ENCODE results near the gene CLN5.

Gene CLN5

DNA sequence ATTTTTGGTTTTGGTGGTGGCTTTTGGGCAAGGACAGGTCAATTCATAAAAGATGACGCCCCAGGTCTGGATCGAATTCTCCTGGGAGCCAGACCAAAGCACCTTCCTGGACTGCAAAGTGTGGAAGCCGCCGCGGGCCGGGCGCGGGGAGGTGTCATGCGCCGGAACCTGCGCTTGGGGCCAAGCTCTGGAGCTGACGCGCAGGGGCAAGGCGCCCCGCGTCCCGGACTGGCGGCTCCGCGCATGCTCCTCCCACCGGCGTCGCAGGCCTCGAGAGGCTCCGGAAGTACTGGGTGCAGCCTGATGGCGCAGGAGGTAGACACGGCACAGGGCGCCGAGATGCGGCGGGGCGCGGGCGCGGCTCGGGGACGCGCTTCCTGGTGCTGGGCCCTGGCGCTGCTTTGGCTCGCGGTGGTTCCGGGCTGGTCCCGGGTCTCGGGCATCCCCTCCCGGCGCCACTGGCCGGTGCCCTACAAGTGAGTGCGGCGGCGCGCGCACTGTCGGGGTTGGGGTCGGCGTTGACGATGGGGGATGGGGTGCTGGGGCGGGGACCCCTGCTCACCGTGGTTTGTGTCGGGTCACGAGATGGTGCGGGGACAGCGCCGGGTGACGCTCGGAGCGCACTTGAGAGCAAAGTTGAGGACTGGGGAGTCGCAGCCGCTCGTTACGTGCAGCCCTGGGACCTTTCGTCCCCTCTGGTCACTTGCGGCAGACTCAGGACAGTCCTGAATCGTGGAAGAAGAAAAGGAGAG is at the start of gene CLN5:
Gene CLN5 (plus strand): TSS at position 286 of the 752 bp plus-strand sequence. CDS start 18 bp downstream, at position 304.
- H3K9me3 ChIP-seq (ENCODE audit: insufficient read depth, low read length), result no peaks in the 10 kb centered on the region
- TF ChIP-seq SUZ12 (IDR thresholded peaks at IDR 0.05; ENCODE audit: extremely low read depth, insufficient read depth, insufficient read length) (no peak), YY1 (IDR thresholded peaks at IDR 0.05; ENCODE audit: insufficient read depth, insufficient read length) (peak; percentile 23)
- peak within 1 kb of the TSS; percentile 67 for H3K4me3 ChIP-seq (ENCODE audit: insufficient read length, low read depth)
- H3K27me3 ChIP-seq (ENCODE audit: insufficient read depth, insufficient read length), result peaks cover 11% of the 10 kb centered on the region
- no peaks in the 10 kb centered on the region for H3K4me1 ChIP-seq (ENCODE audit: insufficient read depth, insufficient read length)
- peak within 1 kb of the TSS; percentile 84 for H3K9ac ChIP-seq (ENCODE audit: insufficient read length, low read depth)
- peak; percentile 83 for DNase-seq (ENCODE audit: low read depth, low spot score)
- peaks cover 7% of the 10 kb centered on the region for H3K36me3 ChIP-seq (ENCODE audit: insufficient read depth, insufficient read length, low read length)

- DNase-seq (ENCODE audit: low read depth, low spot score), result no peak
- no peak overlapping the region for H3K9ac ChIP-seq (ENCODE audit: insufficient read length, low read depth)
- H3K9me3 ChIP-seq (ENCODE audit: insufficient read depth, low read length), result no peaks in the 10 kb centered on the region
- H3K27me3 ChIP-seq (ENCODE audit: insufficient read depth, insufficient read length), result no peaks in the 10 kb centered on the region
- H3K4me1 ChIP-seq (ENCODE audit: insufficient read depth, insufficient read length), result no peaks in the 10 kb centered on the region
- TF ChIP-seq YY1 (IDR thresholded peaks at IDR 0.05; ENCODE audit: insufficient read depth, insufficient read length), result no peak
- no peak for TF ChIP-seq SUZ12 (IDR thresholded peaks at IDR 0.05; ENCODE audit: extremely low read depth, insufficient read depth, insufficient read length)
- TF ChIP-seq ZNF274 (IDR thresholded peaks at IDR 0.05; ENCODE audit: low read depth, low read length), result no peak
- H3K36me3 ChIP-seq (ENCODE audit: insufficient read depth, insufficient read length, low read length), result no peaks in the 10 kb centered on the region
- H3K4me3 ChIP-seq (ENCODE audit: insufficient read length, low read depth), result no peak overlapping the region
Observed at GRCh38 chr13:76942363-76942762, 49.5 kb upstream of the CLN5 start.

DNA sequence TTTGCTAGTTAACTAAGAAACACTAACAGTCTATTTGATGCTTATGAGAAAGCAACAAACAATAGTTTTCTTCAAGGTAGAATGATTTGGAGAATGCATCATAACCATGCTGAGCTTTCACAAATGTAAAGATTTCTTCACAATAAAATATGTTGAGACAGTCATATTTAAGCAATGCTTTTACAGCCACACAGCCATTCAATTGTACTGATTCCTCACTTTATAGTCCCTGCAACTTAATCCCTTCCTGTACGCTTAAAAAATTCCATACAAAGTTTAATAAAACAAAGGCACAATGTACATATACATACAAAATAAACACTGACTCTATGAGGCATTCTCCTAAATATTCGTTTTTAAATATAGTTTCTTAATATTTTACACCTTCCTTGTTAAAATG is 48.2 kb upstream of the CLN5 start:
- Histone ChIP-seq H3K4me1 (ENCODE audit: insufficient read depth, insufficient read length) (no peaks in the 10 kb centered on the region), H3K9me3 (ENCODE audit: insufficient read depth, low read length) (no peaks in the 10 kb centered on the region), H3K36me3 (ENCODE audit: insufficient read depth, insufficient read length, low read length) (no peaks in the 10 kb centered on the region), H3K27me3 (ENCODE audit: insufficient read depth, insufficient read length) (no peaks in the 10 kb centered on the region), H3K4me3 (ENCODE audit: insufficient read length, low read depth) (no peak overlapping the region), H3K9ac (ENCODE audit: insufficient read length, low read depth) (no peak overlapping the region)
- no peak for DNase-seq (ENCODE audit: low read depth, low spot score)
- TF ChIP-seq ZNF274 (IDR thresholded peaks at IDR 0.05; ENCODE audit: low read depth, low read length), result no peak
- TF ChIP-seq SUZ12 (IDR thresholded peaks at IDR 0.05; ENCODE audit: extremely low read depth, insufficient read depth, insufficient read length), result no peak
- TF ChIP-seq YY1 (IDR thresholded peaks at IDR 0.05; ENCODE audit: insufficient read depth, insufficient read length), result no peak

- DNase-seq (ENCODE audit: low read depth, low spot score), result no peak
- H3K4me1 ChIP-seq (ENCODE audit: insufficient read depth, insufficient read length), result no peaks in the 10 kb centered on the region
- no peak overlapping the region for H3K4me3 ChIP-seq (ENCODE audit: insufficient read length, low read depth)
- H3K36me3 ChIP-seq (ENCODE audit: insufficient read depth, insufficient read length, low read length), result no peaks in the 10 kb centered on the region
- no peaks in the 10 kb centered on the region for H3K27me3 ChIP-seq (ENCODE audit: insufficient read depth, insufficient read length)
- H3K9ac ChIP-seq (ENCODE audit: insufficient read length, low read depth), result no peak overlapping the region
- TF ChIP-seq ZNF274 (IDR thresholded peaks at IDR 0.05; ENCODE audit: low read depth, low read length), result no peak
- TF ChIP-seq SUZ12 (IDR thresholded peaks at IDR 0.05; ENCODE audit: extremely low read depth, insufficient read depth, insufficient read length), result no peak
- no peak for TF ChIP-seq YY1 (IDR thresholded peaks at IDR 0.05; ENCODE audit: insufficient read depth, insufficient read length)
- no peaks in the 10 kb centered on the region for H3K9me3 ChIP-seq (ENCODE audit: insufficient read depth, low read length)
Observed at GRCh38 chr13:76944456-76944855, 47.4 kb upstream of the CLN5 start.

DNA sequence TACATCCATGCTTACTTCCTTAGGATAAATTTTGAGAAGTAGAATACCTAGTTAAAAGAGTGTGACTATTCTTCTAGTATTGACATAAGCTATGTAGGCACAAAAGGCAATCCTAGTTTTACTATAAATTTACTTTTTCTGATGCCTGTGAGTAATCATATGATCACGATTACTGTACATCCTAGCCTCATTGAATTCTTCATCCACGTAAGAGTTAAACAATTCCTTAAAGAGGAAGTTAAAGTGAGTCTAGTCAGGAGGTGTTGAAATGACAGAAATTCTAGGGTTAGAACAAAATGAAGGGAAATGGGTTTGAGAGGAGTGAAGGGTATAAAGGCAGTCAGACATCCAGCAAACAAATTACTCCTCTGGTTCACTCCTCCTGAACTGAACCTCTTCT is 43.7 kb upstream of the CLN5 start, which contains the start of gene ACOD1:
Gene ACOD1 (plus strand): TSS at position 363 of the 400 bp plus-strand sequence. CDS start 48 bp downstream, outside the sequence.
- H3K4me1 ChIP-seq (ENCODE audit: insufficient read depth, insufficient read length), result no peaks in the 10 kb centered on the region
- no peak for TF ChIP-seq YY1 (IDR thresholded peaks at IDR 0.05; ENCODE audit: insufficient read depth, insufficient read length)
- TF ChIP-seq ZNF274 (IDR thresholded peaks at IDR 0.05; ENCODE audit: low read depth, low read length), result no peak
- TF ChIP-seq SUZ12 (IDR thresholded peaks at IDR 0.05; ENCODE audit: extremely low read depth, insufficient read depth, insufficient read length), result no peak
- H3K36me3 ChIP-seq (ENCODE audit: insufficient read depth, insufficient read length, low read length), result no peaks in the 10 kb centered on the region
- H3K9me3 ChIP-seq (ENCODE audit: insufficient read depth, low read length), result no peaks in the 10 kb centered on the region
- H3K27me3 ChIP-seq (ENCODE audit: insufficient read depth, insufficient read length), result no peaks in the 10 kb centered on the region
- no peak for DNase-seq (ENCODE audit: low read depth, low spot score)
- H3K4me3 ChIP-seq (ENCODE audit: insufficient read length, low read depth), result no peak within 1 kb of the TSS
- no peak within 1 kb of the TSS for H3K9ac ChIP-seq (ENCODE audit: insufficient read length, low read depth)

DNA sequence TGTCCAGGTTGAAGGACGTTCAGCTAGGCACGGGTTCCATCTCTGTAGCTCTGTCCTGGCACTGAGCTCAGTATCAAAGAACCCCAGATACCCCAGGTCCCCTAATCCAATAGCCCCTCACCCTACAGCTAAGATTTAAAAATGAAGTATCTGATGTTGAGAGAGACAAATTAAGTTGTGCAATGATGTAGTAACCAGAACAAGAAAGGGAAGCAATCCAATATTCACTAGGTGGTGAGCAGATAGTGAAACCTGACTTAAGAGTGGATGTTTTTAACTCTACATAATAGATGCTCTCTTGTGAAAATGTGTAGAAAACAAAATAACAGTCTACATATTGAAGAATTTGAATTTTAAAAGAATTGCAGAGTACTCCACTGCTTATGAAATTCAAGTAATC is 41.8 kb upstream of the CLN5 start:
- H3K36me3 ChIP-seq (ENCODE audit: insufficient read depth, insufficient read length, low read length), result no peaks in the 10 kb centered on the region
- TF ChIP-seq ZNF274 (IDR thresholded peaks at IDR 0.05; ENCODE audit: low read depth, low read length) (no peak), SUZ12 (IDR thresholded peaks at IDR 0.05; ENCODE audit: extremely low read depth, insufficient read depth, insufficient read length) (no peak), YY1 (IDR thresholded peaks at IDR 0.05; ENCODE audit: insufficient read depth, insufficient read length) (no peak)
- DNase-seq (ENCODE audit: low read depth, low spot score), result no peak
- no peak overlapping the region for H3K9ac ChIP-seq (ENCODE audit: insufficient read length, low read depth)
- no peaks in the 10 kb centered on the region for H3K4me1 ChIP-seq (ENCODE audit: insufficient read depth, insufficient read length)
- H3K9me3 ChIP-seq (ENCODE audit: insufficient read depth, low read length), result no peaks in the 10 kb centered on the region
- no peaks in the 10 kb centered on the region for H3K27me3 ChIP-seq (ENCODE audit: insufficient read depth, insufficient read length)
- no peak overlapping the region for H3K4me3 ChIP-seq (ENCODE audit: insufficient read length, low read depth)

- TF ChIP-seq SUZ12 (IDR thresholded peaks at IDR 0.05; ENCODE audit: extremely low read depth, insufficient read depth, insufficient read length) (no peak), YY1 (IDR thresholded peaks at IDR 0.05; ENCODE audit: insufficient read depth, insufficient read length) (no peak), ZNF274 (IDR thresholded peaks at IDR 0.05; ENCODE audit: low read depth, low read length) (no peak)
- H3K4me3 ChIP-seq (ENCODE audit: insufficient read length, low read depth), result no peak overlapping the region
- H3K9me3 ChIP-seq (ENCODE audit: insufficient read depth, low read length), result peaks cover 9% of the 10 kb centered on the region; the same call in 1 of the 2 replicates
- no peaks in the 10 kb centered on the region for H3K4me1 ChIP-seq (ENCODE audit: insufficient read depth, insufficient read length)
- H3K27me3 ChIP-seq (ENCODE audit: insufficient read depth, insufficient read length), result no peaks in the 10 kb centered on the region
- H3K9ac ChIP-seq (ENCODE audit: insufficient read length, low read depth), result no peak overlapping the region
- no peak for DNase-seq (ENCODE audit: low read depth, low spot score)
- H3K36me3 ChIP-seq (ENCODE audit: insufficient read depth, insufficient read length, low read length), result no peaks in the 10 kb centered on the region
Observed at GRCh38 chr13:76953968-76954367, 37.9 kb upstream of the CLN5 start.

Measured in NT2/D1 (cell line).